ENCODE results near the gene MYO5C. TPM values are rescaled to one million over a fixed set of nuclear protein-coding genes. Genes with fewer than 3 reads are reported as not detected.

Gene MYO5C
- total RNA-seq, 2 donors from 2014 or later: 19.1 to 26.7 TPM

- whole genome bisulfite sequencing, 2 experiments (ENCODE audit: insufficient coverage in 1 of 2, insufficient read length in 1 of 2): 76 to 83% methylated on average over 8 of the region's 8 CpGs
- H3K9ac ChIP-seq (ENCODE audit: extremely low read depth, low read length, poor library complexity, severe bottlenecking): no peak overlapping the region
- DNase-seq: peak; percentile 85
- Mint-ChIP-seq H3K36me3 (ENCODE audit: low read depth) (peaks cover 13% of the 10 kb centered on the region), H3K27me3 (ENCODE audit: insufficient read depth) (no peaks in the 10 kb centered on the region), H3K4me3 (no peak overlapping the region), H3K27ac (no peak overlapping the region), H3K4me1 (peaks cover 19% of the 10 kb centered on the region), H3K9me3 (no peaks in the 10 kb centered on the region)
- no peaks in the 10 kb centered on the region for H3K27me3 ChIP-seq (ENCODE audit: control insufficient read depth, insufficient read depth, low read length, poor library complexity, severe bottlenecking)
- H3K36me3 ChIP-seq (ENCODE audit: control insufficient read depth, insufficient read depth, low read length): peaks cover 8% of the 10 kb centered on the region
- no peaks in the 10 kb centered on the region for H3K9me3 ChIP-seq (ENCODE audit: control insufficient read depth, low read length)
- H3K4me1 ChIP-seq (ENCODE audit: control insufficient read depth, insufficient read depth, low read length): peaks cover 7% of the 10 kb centered on the region
- TF ChIP-seq, protein P1, sequence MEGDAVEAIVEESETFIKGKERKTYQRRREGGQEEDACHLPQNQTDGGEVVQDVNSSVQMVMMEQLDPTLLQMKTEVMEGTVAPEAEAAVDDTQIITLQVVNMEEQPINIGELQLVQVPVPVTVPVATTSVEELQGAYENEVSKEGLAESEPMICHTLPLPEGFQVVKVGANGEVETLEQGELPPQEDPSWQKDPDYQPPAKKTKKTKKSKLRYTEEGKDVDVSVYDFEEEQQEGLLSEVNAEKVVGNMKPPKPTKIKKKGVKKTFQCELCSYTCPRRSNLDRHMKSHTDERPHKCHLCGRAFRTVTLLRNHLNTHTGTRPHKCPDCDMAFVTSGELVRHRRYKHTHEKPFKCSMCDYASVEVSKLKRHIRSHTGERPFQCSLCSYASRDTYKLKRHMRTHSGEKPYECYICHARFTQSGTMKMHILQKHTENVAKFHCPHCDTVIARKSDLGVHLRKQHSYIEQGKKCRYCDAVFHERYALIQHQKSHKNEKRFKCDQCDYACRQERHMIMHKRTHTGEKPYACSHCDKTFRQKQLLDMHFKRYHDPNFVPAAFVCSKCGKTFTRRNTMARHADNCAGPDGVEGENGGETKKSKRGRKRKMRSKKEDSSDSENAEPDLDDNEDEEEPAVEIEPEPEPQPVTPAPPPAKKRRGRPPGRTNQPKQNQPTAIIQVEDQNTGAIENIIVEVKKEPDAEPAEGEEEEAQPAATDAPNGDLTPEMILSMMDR (conservative IDR thresholded peaks at IDR 0.05): no peak
- no peak overlapping the region for H3K4me3 ChIP-seq (ENCODE audit: low read length)
- H3K27ac ChIP-seq (ENCODE audit: low read depth, low read length): no peak overlapping the region
Observed at GRCh38 chr15:52228921-52229320, 66.7 kb downstream of the MYO5C start.

DNA sequence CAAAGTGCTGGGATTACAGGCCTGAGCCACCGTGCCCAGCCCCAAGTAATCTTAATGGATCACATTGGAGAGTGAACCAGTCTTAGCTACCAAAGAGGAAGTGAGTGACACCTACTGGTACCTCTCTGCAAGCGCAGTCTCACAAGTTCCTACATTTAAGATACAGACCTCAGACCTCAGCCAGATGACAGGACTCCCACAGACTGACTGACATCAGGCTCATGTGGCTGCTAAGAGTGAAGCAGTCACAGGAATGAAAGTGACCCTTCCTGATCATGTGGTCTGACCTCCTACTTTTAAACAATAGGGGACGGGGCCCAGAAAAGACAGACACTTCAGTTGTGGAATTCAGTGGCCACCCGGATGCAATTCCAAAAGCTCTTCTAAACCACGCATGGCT is 68.1 kb downstream of the MYO5C start:
- Mint-ChIP-seq H3K9me3 (no peaks in the 10 kb centered on the region), H3K36me3 (ENCODE audit: low read depth) (peaks cover 20% of the 10 kb centered on the region), H3K27ac (peak overlapping the region; percentile 80), H3K4me1 (peaks cover 17% of the 10 kb centered on the region), H3K27me3 (ENCODE audit: insufficient read depth) (no peaks in the 10 kb centered on the region), H3K4me3 (no peak overlapping the region)
- DNase-seq: peak; percentile 90
- Histone ChIP-seq H3K36me3 (ENCODE audit: control insufficient read depth, insufficient read depth, low read length) (peaks cover 4% of the 10 kb centered on the region), H3K4me1 (ENCODE audit: control insufficient read depth, insufficient read depth, low read length) (peaks cover 7% of the 10 kb centered on the region), H3K27ac (ENCODE audit: low read depth, low read length) (no peak overlapping the region), H3K9me3 (ENCODE audit: control insufficient read depth, low read length) (no peaks in the 10 kb centered on the region), H3K9ac (ENCODE audit: extremely low read depth, low read length, poor library complexity, severe bottlenecking) (no peak overlapping the region), H3K27me3 (ENCODE audit: control insufficient read depth, insufficient read depth, low read length, poor library complexity, severe bottlenecking) (no peaks in the 10 kb centered on the region), H3K4me3 (ENCODE audit: low read length) (no peak overlapping the region)
- TF ChIP-seq, protein P1 (conservative IDR thresholded peaks at IDR 0.05): peak; percentile 81
- 44 to 59% methylated on average over 4 to 5 of the region's 5 CpGs for WGBS, 2 experiments (ENCODE audit: insufficient coverage in 1 of 2, insufficient read length in 1 of 2)

DNA sequence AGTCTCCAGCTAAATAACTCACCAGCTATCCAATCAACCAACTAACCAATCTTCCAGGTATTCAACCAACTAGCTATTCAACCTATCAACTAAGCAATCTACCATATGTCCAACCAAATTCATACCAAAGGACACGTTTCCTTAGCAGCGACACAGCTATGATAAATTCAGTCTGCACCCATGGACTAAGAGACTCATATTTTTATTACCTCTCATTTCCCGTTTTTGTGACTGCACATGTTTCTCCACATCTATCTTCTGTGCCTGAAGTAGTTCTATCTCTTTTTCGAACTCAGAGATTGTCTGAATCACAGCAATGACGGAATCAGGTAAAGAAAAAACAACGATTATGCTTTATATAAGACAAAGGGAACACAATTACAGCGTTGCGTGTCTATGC is 70.4 kb downstream of the MYO5C start:
- DNase-seq: no peak
- Mint-ChIP-seq H3K4me3 (no peak overlapping the region), H3K27ac (no peak overlapping the region), H3K4me1 (peaks cover 5% of the 10 kb centered on the region), H3K36me3 (ENCODE audit: low read depth) (peaks cover 28% of the 10 kb centered on the region), H3K9me3 (no peaks in the 10 kb centered on the region), H3K27me3 (ENCODE audit: insufficient read depth) (no peaks in the 10 kb centered on the region)
- peaks cover 5% of the 10 kb centered on the region for H3K4me1 ChIP-seq (ENCODE audit: control insufficient read depth, insufficient read depth, low read length)
- H3K9me3 ChIP-seq (ENCODE audit: control insufficient read depth, low read length): no peaks in the 10 kb centered on the region
- H3K4me3 ChIP-seq (ENCODE audit: low read length): no peak overlapping the region
- H3K27me3 ChIP-seq (ENCODE audit: control insufficient read depth, insufficient read depth, low read length, poor library complexity, severe bottlenecking): no peaks in the 10 kb centered on the region
- 96% methylated on average over 8 of the region's 8 CpGs for WGBS, 2 experiments (ENCODE audit: insufficient coverage in 1 of 2, insufficient read length in 1 of 2)
- no peak overlapping the region for H3K9ac ChIP-seq (ENCODE audit: extremely low read depth, low read length, poor library complexity, severe bottlenecking)
- TF ChIP-seq, protein P1 (conservative IDR thresholded peaks at IDR 0.05): no peak
- no peak overlapping the region for H3K27ac ChIP-seq (ENCODE audit: low read depth, low read length)
- H3K36me3 ChIP-seq (ENCODE audit: control insufficient read depth, insufficient read depth, low read length): peaks cover 4% of the 10 kb centered on the region

All from endodermal cell (in vitro differentiated cells).